ENCODE data around the gene IGSF22.

IGSF22 gene

GRCh38 chr11:18731441-18731840, 5.5 kb upstream of the IGSF22 start:
- no peaks in the 10 kb centered on the region for H3K36me3 ChIP-seq (ENCODE audit: control insufficient read depth, insufficient read depth, low read length)
- no peaks in the 10 kb centered on the region for H3K27me3 ChIP-seq (ENCODE audit: control insufficient read depth, insufficient read depth, low read length)
- no peak for TF ChIP-seq CTCF (IDR thresholded peaks at IDR 0.05)
- H2AFZ ChIP-seq: no peak overlapping the region
- H3K9ac ChIP-seq: no peak overlapping the region
- H3K79me2 ChIP-seq: no peaks in the 10 kb centered on the region
- H3K27ac ChIP-seq: no peak overlapping the region
- H3K4me1 ChIP-seq: no peaks in the 10 kb centered on the region
- no peaks in the 10 kb centered on the region for H3K9me3 ChIP-seq (ENCODE audit: control insufficient read depth, low read length)
- H3K4me2 ChIP-seq (ENCODE audit: low read length): no peak overlapping the region
- no peak overlapping the region for H3K4me3 ChIP-seq (ENCODE audit: low read depth, low read length)

GRCh38 chr11:18730020-18730419, 4.0 kb upstream of the IGSF22 start:
- Histone ChIP-seq H2AFZ (no peak overlapping the region), H3K79me2 (no peaks in the 10 kb centered on the region), H3K4me2 (ENCODE audit: low read length) (no peak overlapping the region), H3K36me3 (ENCODE audit: control insufficient read depth, insufficient read depth, low read length) (no peaks in the 10 kb centered on the region), H3K27me3 (ENCODE audit: control insufficient read depth, insufficient read depth, low read length) (no peaks in the 10 kb centered on the region), H3K4me1 (no peaks in the 10 kb centered on the region), H3K27ac (no peak overlapping the region), H3K4me3 (ENCODE audit: low read depth, low read length) (no peak overlapping the region), H3K9ac (no peak overlapping the region), H3K9me3 (ENCODE audit: control insufficient read depth, low read length) (no peaks in the 10 kb centered on the region)
- TF ChIP-seq CTCF (IDR thresholded peaks at IDR 0.05): no peak

GRCh38 chr11:18729426-18729825, 3.4 kb upstream of the IGSF22 start:
- no peaks in the 10 kb centered on the region for H3K4me1 ChIP-seq

GRCh38 chr11:18728658-18729057, 2.7 kb upstream of the IGSF22 start:
- Histone ChIP-seq H3K4me2 (ENCODE audit: low read length) (no peak overlapping the region), H3K4me1 (no peaks in the 10 kb centered on the region), H3K9me3 (ENCODE audit: control insufficient read depth, low read length) (no peaks in the 10 kb centered on the region), H2AFZ (no peak overlapping the region), H3K36me3 (ENCODE audit: control insufficient read depth, insufficient read depth, low read length) (no peaks in the 10 kb centered on the region), H3K9ac (no peak overlapping the region), H3K4me3 (ENCODE audit: low read depth, low read length) (no peak overlapping the region), H3K79me2 (no peaks in the 10 kb centered on the region), H3K27me3 (ENCODE audit: control insufficient read depth, insufficient read depth, low read length) (no peaks in the 10 kb centered on the region), H3K27ac (no peak overlapping the region)
- TF ChIP-seq CTCF (IDR thresholded peaks at IDR 0.05): no peak

More at GRCh38 chr11:18729426-18729825, 3.4 kb upstream of the IGSF22 start:
- no peaks in the 10 kb centered on the region for H3K36me3 ChIP-seq (ENCODE audit: control insufficient read depth, insufficient read depth, low read length)
- no peak overlapping the region for H3K9ac ChIP-seq
- H3K27ac ChIP-seq: no peak overlapping the region
- H3K4me2 ChIP-seq (ENCODE audit: low read length): no peak overlapping the region
- H2AFZ ChIP-seq: no peak overlapping the region
- H3K4me3 ChIP-seq (ENCODE audit: low read depth, low read length): no peak overlapping the region
- no peaks in the 10 kb centered on the region for H3K79me2 ChIP-seq
- no peak for TF ChIP-seq CTCF (IDR thresholded peaks at IDR 0.05)
- no peaks in the 10 kb centered on the region for H3K9me3 ChIP-seq (ENCODE audit: control insufficient read depth, low read length)
- H3K27me3 ChIP-seq (ENCODE audit: control insufficient read depth, insufficient read depth, low read length): no peaks in the 10 kb centered on the region

GRCh38 chr11:18727479-18728236, 1.7 kb upstream of the IGSF22 start:
- no peaks in the 10 kb centered on the region for H3K36me3 ChIP-seq (ENCODE audit: control insufficient read depth, insufficient read depth, low read length)
- no peak overlapping the region for H3K4me3 ChIP-seq (ENCODE audit: low read depth, low read length)
- no peak overlapping the region for H3K9ac ChIP-seq
- H3K4me1 ChIP-seq: no peaks in the 10 kb centered on the region
- H3K27ac ChIP-seq: no peak overlapping the region
- H3K79me2 ChIP-seq: no peaks in the 10 kb centered on the region
- peak; percentile 47 for TF ChIP-seq CTCF (IDR thresholded peaks at IDR 0.05)
- no peak overlapping the region for H3K4me2 ChIP-seq (ENCODE audit: low read length)
- no peaks in the 10 kb centered on the region for H3K9me3 ChIP-seq (ENCODE audit: control insufficient read depth, low read length)
- H2AFZ ChIP-seq: no peak overlapping the region
- H3K27me3 ChIP-seq (ENCODE audit: control insufficient read depth, insufficient read depth, low read length): no peaks in the 10 kb centered on the region

All from parathyroid adenoma (tissue), 2 donors.